Duodenal mucosa (tissue), 2 donors: Measurements from ENCODE around the gene IRF7.
A peak's percentile ranks its signal among the peaks of the same experiment; 100 is the strongest.

Source experiments
- H3K27ac ChIP-seq: one replicate; pipeline ENCODE4 v1.7.0; 2013; ENCODE audit warnings: low read depth, low read length
- H3K27me3 ChIP-seq, 2 donors: one replicate each; pipeline ENCODE4 v1.7.0; 2013; ENCODE audit warnings: low read length in 2 of 2, control low read depth in 1 of 2; ENCODE audit not compliant: insufficient read depth in 2 of 2, control insufficient read depth in 1 of 2
- H3K36me3 ChIP-seq, 2 donors: one replicate each; pipeline ENCODE4 v1.7.0; 2013; ENCODE audit warnings: low read length in 2 of 2, control low read depth in 1 of 2; ENCODE audit not compliant: insufficient read depth in 2 of 2, control insufficient read depth in 1 of 2
- H3K4me1 ChIP-seq, 2 donors: one replicate each; pipeline ENCODE4 v1.7.0; 2013; ENCODE audit warnings: low read length in 2 of 2, control low read depth in 1 of 2; ENCODE audit not compliant: insufficient read depth in 2 of 2, control insufficient read depth in 1 of 2
- H3K4me3 ChIP-seq, 2 donors: one replicate each; pipeline ENCODE4 v1.7.0; 2013; ENCODE audit warnings: low read length in 2 of 2, low read depth in 1 of 2
- H3K9ac ChIP-seq, 2 donors: one replicate each; pipeline ENCODE4 v1.7.0; 2013; ENCODE audit warnings: low read length in 2 of 2, low read depth in 1 of 2
- H3K9me3 ChIP-seq, 2 donors: one replicate each; pipeline ENCODE4 v1.7.0; 2013; ENCODE audit warnings: low read length in 2 of 2, control low read depth in 1 of 2; ENCODE audit not compliant: control insufficient read depth in 1 of 2

The IRF7 gene

DNA sequence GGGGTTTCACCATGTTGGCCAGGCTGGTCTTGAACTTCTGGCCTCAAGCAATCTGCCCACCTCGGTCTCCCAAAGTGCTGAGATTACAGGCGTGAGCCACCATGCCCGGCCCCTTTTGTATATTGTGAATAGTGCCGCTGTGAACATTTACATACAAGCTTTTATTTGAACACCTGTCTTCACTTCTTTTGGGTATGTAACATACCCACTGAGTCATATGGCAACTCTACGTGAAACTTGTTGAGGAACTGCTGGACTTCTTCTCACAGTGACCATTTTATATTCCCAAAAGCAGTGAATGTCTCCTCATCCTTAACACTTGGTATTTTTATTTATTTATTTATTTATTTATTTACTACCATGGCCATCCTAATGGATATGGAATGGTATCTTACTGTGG lies 15.1 kb upstream of the IRF7 start:
- Histone ChIP-seq H3K9ac (no peak overlapping the region), H3K27me3 (no peaks in the 10 kb centered on the region), H3K4me1 (peaks cover 3 to 5% of the 10 kb centered on the region in 2 donors), H3K36me3 (no peaks in the 10 kb centered on the region), H3K9me3 (no peaks in the 10 kb centered on the region), H3K4me3 (no peak overlapping the region), H3K27ac (no peak overlapping the region)

DNA sequence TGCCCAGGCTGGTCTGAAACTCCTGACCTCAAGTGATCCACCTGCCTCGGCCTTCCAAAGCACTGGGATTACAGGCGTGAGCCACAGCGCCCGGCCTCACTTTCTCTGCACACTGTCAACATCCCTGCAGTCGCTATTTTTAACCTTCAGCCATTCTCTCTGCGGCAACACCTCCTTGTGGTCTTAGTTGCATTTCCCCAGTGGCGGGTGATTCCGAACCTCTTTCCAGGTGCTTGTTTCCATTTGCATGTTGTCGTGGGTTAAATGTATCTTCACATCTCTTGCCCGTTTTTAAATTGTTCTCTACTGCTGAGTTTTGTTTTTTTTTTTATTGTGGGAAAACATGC lies 13.5 kb upstream of the IRF7 start:
- H3K4me1 ChIP-seq: peaks cover 8 to 10% of the 10 kb centered on the region in 2 donors
- no peak overlapping the region for H3K27ac ChIP-seq
- no peaks in the 10 kb centered on the region for H3K36me3 ChIP-seq
- H3K9ac ChIP-seq: no peak overlapping the region
- no peaks in the 10 kb centered on the region for H3K27me3 ChIP-seq
- H3K9me3 ChIP-seq: no peaks in the 10 kb centered on the region
- no peak overlapping the region for H3K4me3 ChIP-seq

DNA sequence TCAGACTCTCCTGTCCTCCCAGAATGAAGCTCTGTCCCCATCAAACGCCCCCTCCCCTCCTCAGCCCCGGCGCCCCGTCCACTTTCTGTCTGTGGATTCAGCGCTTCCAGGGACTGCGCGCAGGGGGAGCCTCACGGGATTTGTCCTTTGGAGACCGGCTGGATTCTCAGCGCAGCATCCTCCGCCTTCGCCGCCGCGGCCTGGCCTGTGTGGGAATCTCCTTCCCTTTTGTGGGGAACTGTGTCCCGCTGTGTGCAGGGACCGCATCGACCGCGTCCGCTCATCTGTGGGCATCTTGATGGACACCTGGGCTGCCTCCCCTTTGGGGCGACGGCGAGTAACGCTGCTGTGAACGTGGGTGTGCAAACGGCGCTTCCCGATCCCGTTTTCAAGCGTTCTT lies 12.3 kb upstream of the IRF7 start:
- Histone ChIP-seq H3K27me3 (no peaks in the 10 kb centered on the region), H3K9ac (no peak overlapping the region), H3K9me3 (no peaks in the 10 kb centered on the region), H3K27ac (no peak overlapping the region), H3K36me3 (no peaks in the 10 kb centered on the region), H3K4me3 (no peak overlapping the region), H3K4me1 (peaks cover 10 to 12% of the 10 kb centered on the region in 2 donors)

DNA sequence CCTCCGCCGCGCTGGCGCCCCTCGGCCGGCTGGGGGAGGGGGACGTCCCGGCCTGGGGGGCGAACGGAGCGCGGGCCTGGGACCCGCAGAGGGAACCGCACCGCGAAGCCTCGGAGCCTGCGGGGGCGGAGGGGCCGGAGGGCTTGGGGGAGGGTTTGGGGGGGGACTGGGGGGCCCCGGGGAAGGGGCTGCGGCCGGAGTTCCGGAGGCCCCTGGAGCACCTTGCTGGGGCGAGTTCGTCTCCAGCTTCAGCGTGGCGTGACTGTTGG lies 11.5 kb upstream of the IRF7 start:
- Histone ChIP-seq H3K27ac (no peak overlapping the region), H3K27me3 (no peaks in the 10 kb centered on the region), H3K9ac (no peak overlapping the region), H3K4me3 (no peak overlapping the region), H3K9me3 (no peaks in the 10 kb centered on the region), H3K4me1 (peaks cover 10 to 12% of the 10 kb centered on the region in 2 donors), H3K36me3 (no peaks in the 10 kb centered on the region)

DNA sequence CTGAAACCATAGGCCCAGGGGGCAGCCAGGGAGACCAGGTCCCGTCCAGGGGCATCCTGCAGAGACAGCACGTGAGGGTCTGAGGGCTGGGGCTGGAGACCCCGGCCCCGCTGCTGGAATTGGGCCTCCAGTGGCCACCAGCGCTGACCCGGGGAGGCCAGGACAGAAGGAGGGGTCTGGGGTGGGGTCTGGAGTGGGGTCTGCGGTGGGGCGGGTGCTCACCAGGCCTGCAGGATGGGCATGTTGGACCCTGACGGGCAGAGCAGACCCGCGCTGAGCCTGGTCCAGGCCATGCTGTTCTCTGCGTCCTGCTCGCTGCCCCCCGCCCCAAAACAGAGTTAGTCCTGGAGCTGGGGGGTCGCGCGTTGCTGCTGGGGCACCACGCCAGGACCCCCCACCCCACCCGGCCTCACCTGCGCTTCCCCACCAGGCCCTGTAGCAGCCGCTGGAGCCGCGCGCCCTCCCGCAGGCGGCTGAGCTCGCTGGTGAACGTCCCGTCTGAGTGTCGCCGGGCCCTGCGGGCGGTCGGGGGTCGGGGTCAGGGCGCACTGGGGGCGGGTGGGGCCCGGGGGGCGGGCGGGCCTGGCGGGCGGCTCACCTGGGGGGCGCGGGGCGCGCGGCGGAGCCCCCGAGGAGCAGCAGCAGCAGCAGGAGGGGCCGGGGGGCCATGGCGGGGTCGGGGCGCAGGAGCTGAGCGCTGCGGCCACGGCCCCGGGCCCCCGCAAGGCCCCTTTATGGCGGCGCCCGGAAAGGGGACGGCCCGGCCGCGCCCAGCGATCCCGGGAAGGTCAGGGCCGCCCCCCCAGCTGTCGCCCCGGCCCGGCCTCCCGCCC lies 10.9 kb upstream of the IRF7 start, which contains the start of gene SCT:
Gene SCT (minus strand): TSS at position 707 of the 833 bp plus-strand sequence. CDS start 38 bp downstream, at position 669.
- Histone ChIP-seq H3K36me3 (peaks cover 0 to under 1% of the 10 kb centered on the region in 2 donors), H3K27me3 (no peaks in the 10 kb centered on the region), H3K4me3 (peak within 1 kb of the TSS; percentile 28 to 74), H3K9me3 (no peaks in the 10 kb centered on the region), H3K9ac (no peak within 1 kb of the TSS), H3K4me1 (peaks cover 10 to 12% of the 10 kb centered on the region in 2 donors), H3K27ac (no peak within 1 kb of the TSS)

DNA sequence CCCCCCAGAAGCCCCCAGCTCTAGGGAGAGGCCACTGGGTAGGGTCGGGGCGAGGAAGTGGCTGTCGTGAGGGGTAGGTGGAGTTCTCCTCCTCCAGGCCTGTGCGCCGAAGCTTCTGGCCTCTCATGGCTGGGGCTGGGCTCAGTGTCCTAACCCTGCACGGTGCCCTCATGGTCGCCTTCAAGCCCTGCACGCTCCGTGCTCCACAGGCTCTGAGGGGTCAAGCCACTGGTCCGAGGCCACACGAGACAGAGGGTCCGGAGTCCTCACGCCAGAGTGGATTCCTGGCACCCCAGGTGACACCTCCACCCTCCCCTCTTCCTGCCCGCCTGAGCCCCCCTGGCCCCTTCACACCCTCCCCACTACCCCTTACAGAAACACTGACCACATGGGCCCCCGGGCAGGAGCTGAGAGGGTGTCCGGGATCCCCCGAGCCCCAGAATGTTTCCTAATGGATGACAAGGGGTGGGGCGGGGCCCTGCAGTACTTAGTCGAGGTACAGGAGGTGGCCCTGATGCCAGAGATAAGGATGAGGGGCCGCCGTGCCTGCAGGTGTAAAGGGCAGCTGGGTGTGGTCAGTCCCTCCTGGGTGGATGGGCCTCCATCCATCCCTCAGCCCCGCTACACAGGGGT lies 10.0 kb upstream of the IRF7 start:
- Histone ChIP-seq H3K4me3 (peak overlapping the region; percentile 74 to 77), H3K27ac (peak overlapping the region; percentile 92), H3K9me3 (no peaks in the 10 kb centered on the region), H3K4me1 (peaks cover 10 to 19% of the 10 kb centered on the region in 2 donors), H3K36me3 (peaks cover 0 to 8% of the 10 kb centered on the region in 2 donors), H3K27me3 (no peaks in the 10 kb centered on the region), H3K9ac (peak overlapping the region; percentile 38 to 70)

DNA sequence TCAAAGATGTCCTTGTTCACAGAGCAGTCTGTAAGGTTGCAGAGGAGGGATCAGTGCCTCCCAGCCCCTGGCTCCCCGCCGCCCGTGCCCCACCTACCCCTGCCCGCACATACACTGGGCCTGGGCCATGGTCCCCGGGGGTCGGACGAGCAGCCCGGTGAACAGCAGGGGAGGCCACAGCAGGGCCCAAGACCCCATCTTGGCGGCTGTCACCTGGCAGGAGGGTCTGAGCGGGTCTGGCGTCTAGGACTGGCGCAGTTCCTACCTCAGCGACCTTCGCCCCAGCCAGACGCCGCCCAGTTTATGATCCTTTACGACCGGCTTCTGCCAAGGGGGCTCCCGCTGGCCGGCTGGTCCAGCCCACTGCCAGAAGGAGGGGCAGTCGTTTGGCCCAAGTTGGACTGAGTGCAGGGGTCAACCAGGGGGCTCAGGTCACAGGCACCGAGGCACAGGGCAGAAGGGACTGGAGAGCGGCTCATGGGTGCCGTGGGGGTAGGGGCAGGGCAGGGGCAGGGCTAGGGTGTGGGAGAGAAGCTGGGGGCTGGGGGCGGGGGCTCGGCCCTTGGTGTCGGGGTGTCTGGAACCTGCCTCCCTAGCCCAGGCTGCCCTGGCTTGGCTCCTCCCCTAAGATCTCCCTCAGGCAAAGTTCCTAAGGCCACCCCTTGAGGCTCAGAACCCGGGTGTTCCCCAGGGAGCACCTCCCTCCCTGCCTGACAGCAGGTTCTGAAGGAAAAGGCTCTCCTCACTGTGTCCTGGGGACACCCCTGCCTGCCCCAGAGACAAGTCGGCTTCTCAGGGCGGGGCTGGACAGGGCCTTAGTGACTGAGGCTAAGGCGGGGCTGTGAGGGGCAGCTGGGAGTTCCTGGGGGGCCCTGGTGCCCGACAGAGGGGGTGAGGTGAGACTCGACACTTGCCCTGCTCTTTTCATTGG lies 9.2 kb upstream of the IRF7 start, which contains the start of gene CDHR5:
Gene CDHR5 (minus strand): TSS at position 251 of the 931 bp plus-strand sequence. CDS start 53 bp downstream, at position 198.
- Histone ChIP-seq H3K27ac (peak within 1 kb of the TSS; percentile 92), H3K9ac (peak within 1 kb of the TSS; percentile 66 to 85), H3K36me3 (peaks cover 6 to 11% of the 10 kb centered on the region in 2 donors), H3K9me3 (no peaks in the 10 kb centered on the region), H3K4me3 (peak within 1 kb of the TSS; percentile 74 to 77), H3K4me1 (peaks cover 10 to 19% of the 10 kb centered on the region in 2 donors), H3K27me3 (no peaks in the 10 kb centered on the region)

DNA sequence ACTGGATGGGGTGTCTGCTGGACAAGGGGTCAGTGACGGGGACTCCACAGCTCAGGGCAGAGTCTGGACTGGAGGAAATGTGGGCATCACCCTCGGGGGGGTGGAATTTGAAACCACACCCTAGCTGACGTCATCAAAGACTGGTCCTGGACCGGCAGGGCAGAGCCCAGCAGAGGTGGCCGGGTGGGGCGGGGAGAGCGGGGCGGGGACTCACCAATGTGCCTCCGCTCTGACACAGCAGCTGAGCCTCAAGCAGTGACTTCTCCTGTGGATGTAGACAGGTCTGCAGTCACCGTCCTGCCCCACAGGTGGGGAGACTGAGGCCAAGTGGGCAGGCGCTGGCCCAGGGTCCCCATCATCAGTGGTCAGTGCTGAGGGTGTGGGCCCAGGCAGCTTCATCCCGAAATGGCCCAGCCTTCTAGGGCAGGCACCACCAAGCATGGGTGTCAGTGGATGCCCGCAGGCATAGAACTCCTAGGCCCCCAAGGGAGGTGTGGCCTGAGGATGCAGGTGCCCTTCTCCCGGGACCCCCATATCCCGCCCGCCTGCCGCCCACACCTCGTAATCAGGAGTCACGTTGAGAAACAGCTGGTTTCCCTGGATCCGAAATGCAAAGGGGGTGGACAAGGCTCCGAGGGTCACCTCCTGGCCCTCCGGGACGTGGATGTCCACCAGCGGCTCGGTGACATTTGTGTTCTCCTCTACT lies 8.4 kb upstream of the IRF7 start:
- no peaks in the 10 kb centered on the region for H3K9me3 ChIP-seq
- H3K36me3 ChIP-seq: peaks cover 6 to 16% of the 10 kb centered on the region in 2 donors
- peaks cover 10 to 19% of the 10 kb centered on the region in 2 donors for H3K4me1 ChIP-seq
- peak overlapping the region; percentile 74 to 77 for H3K4me3 ChIP-seq
- H3K27ac ChIP-seq: peak overlapping the region; percentile 92
- peak overlapping the region; percentile 66 to 85 for H3K9ac ChIP-seq
- no peaks in the 10 kb centered on the region for H3K27me3 ChIP-seq

DNA sequence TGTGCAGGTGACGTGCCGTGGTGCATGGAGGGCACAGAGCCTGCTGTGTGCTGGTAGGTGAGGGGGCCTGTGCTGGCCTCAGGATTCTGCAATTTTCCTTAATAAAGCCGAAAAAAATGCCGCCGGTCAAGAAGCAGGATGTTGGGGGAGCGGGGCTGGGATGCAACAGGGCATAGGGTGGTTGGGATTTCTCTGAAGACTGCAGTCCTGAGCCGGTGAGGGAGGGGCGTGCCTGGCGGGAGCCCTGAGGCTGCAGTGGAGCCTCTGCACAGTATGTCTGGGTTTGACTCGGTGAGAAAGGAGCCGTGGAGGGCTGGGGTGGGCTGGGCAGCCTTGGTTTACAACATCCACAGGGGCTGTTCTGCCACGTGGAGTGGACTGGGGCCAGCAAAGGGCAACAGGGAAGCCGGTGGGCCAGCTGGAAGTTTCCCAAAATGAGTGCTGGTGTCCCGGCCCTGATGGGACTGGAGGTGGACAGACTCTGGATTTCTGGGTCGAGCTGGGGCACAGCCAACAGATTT lies 7.7 kb upstream of the IRF7 start:
- Histone ChIP-seq H3K9me3 (no peaks in the 10 kb centered on the region), H3K36me3 (peaks cover 6 to 21% of the 10 kb centered on the region in 2 donors), H3K27ac (peak overlapping the region; percentile 20), H3K27me3 (no peaks in the 10 kb centered on the region), H3K4me3 (peak overlapping the region; percentile 74 to 77), H3K9ac (peak overlapping the region in 1 of 2 donors; percentile 15), H3K4me1 (peaks cover 10 to 17% of the 10 kb centered on the region in 2 donors)
